HCT116 (cell line): ENCODE results near the gene LIN28A. TPM values are rescaled to one million over a fixed set of nuclear protein-coding genes. Genes with fewer than 3 reads are reported as not detected.

ENCODE experiments used
- ATAC-seq: fragments of 200-7000 bp; cut with Tn5 transposase; 2 replicates; pipeline ENCODE4 v1.9.1; 2020; ENCODE audit warnings: mild to moderate bottlenecking, moderate library complexity
- BruUV-seq: library from RNA; stranded (reverse); fragments of 400-500 nt; replicated peaks from 2 replicates; lab custom pipeline; 2021; lab: Mats Ljungman, UMichigan
- CTCF ChIA-PET: fragments of 300-600 bp; sonication (Branson Sonifier 250); formaldehyde crosslinking; loops from one replicate; lab custom pipeline; 2021; ENCODE audit warnings: antibody characterized with exemption; lab: Charles Lee
- POLR2A ChIA-PET: fragments of 300-600, 350-600 bp; sonication (Branson Sonifier 250); formaldehyde crosslinking; loops from one replicate; lab custom pipeline; 2021; ENCODE audit warnings: antibody characterized with exemption; lab: Charles Lee
- RAD21 ChIA-PET, 2 experiments: fragments of 300-600 bp; sonication (Branson Sonifier 250); formaldehyde crosslinking; loops; one replicate each; lab custom pipeline; 2023; ENCODE audit warnings: low total read pairs in 2 of 2; ENCODE audit not compliant: uncharacterized antibody in 2 of 2, unreplicated experiment in 2 of 2, low non-redundant PET in 1 of 2; lab: Charles Lee
- DNase-seq: peaks from one replicate; pipeline ENCODE4 v3.0.0-alpha.2; 2010; ENCODE audit warnings: low read depth, low spot score
- H2AFZ ChIP-seq: fragments of 200-600 bp; shearing (Covaris generic), sonication (generic); 2 replicates; pipeline ENCODE4 v1.6.1; 2017; ENCODE audit warnings: low read depth, mixed run types, mixed read lengths, antibody characterized with exemption, low read length; ENCODE audit not compliant: poor library complexity, severe bottlenecking
- H3K27ac ChIP-seq: 2 replicates; pipeline ENCODE4 v1.5.1; 2012; ENCODE audit warnings: low read depth, low read length
- H3K27me3 ChIP-seq: fragments of 200-600 bp; sonication (generic); 2 replicates; pipeline ENCODE4 v1.6.1; 2016; ENCODE audit warnings: mixed run types, low read length, mixed read lengths; ENCODE audit not compliant: insufficient read depth
- H3K36me3 ChIP-seq, 2 experiments: fragments of 200-500 bp in 1 of 2; fragments of 200-600 bp in 1 of 2; sonication (Bioruptor generic) in 1 of 2; sonication (generic) in 1 of 2; 2 replicates each; pipeline versions ENCODE4 v1.5.1 to v1.6.1; 2014 to 2016; ENCODE audit warnings: low read length in 2 of 2, inconsistent platforms in 1 of 2, mixed read lengths in 1 of 2, mixed run types in 1 of 2; ENCODE audit not compliant: insufficient read depth in 2 of 2, control insufficient read depth in 1 of 2
- H3K4me1 ChIP-seq, 2 experiments: fragments of 200-600 bp in 1 of 2; sonication (generic) in 1 of 2; 2 replicates each; pipeline versions ENCODE4 v1.5.1 to v1.6.1; 2012 to 2017; ENCODE audit warnings: low read length in 2 of 2, inconsistent platforms in 1 of 2, mild to moderate bottlenecking in 1 of 2, mixed read lengths in 1 of 2, mixed run types in 1 of 2, moderate library complexity in 1 of 2; ENCODE audit not compliant: insufficient read depth in 2 of 2, control insufficient read depth in 1 of 2
- H3K4me2 ChIP-seq: fragments of 200-600 bp; sonication (generic); 2 replicates; pipeline ENCODE4 v1.6.1; 2017; ENCODE audit warnings: mixed run types, low read length, mixed read lengths
- H3K4me3 ChIP-seq, 2 experiments: fragments of 200-600 bp in 1 of 2; sonication (generic) in 1 of 2; replicated peaks in 1 of 2; 2 replicates each; pipeline ENCODE4 v1.5.1; 2011 to 2016; ENCODE audit warnings: low read length in 2 of 2, control low read depth in 1 of 2, low read depth in 1 of 2, mild to moderate bottlenecking in 1 of 2, mixed read lengths in 1 of 2, mixed run types in 1 of 2
- H3K79me2 ChIP-seq: fragments of 200-600 bp; sonication (generic); 2 replicates; pipeline ENCODE4 v1.6.1; 2017; ENCODE audit warnings: mild to moderate bottlenecking, mixed run types, low read length, moderate library complexity, mixed read lengths; ENCODE audit not compliant: insufficient read depth
- H3K9ac ChIP-seq: fragments of 200-600 bp; sonication (generic); 2 replicates; pipeline ENCODE4 v1.6.1; 2016; ENCODE audit warnings: low read length, mixed read lengths
- H3K9me2 ChIP-seq: fragments of 200-600 bp; sonication (generic), shearing (Covaris generic); 2 replicates; pipeline ENCODE4 v1.6.1; 2017; ENCODE audit warnings: mixed run types, mild to moderate bottlenecking, moderate library complexity; ENCODE audit not compliant: insufficient read depth
- H3K9me3 ChIP-seq, 2 experiments: fragments of 200-500 bp in 1 of 2; fragments of 200-600 bp in 1 of 2; sonication (Bioruptor generic) in 1 of 2; sonication (generic) in 1 of 2; 2 replicates each; pipeline ENCODE4 v1.6.1; 2014 to 2017; ENCODE audit warnings: low read length in 2 of 2, mixed read lengths in 2 of 2, inconsistent platforms in 1 of 2, low read depth in 1 of 2, mild to moderate bottlenecking in 1 of 2, mixed run types in 1 of 2, moderate library complexity in 1 of 2; ENCODE audit not compliant: control insufficient read depth in 1 of 2, insufficient read depth in 1 of 2
- H4K20me1 ChIP-seq: fragments of 200-600 bp; sonication (generic), shearing (Covaris generic); 2 replicates; pipeline ENCODE4 v1.6.1; 2017; ENCODE audit warnings: mixed run types, mild to moderate bottlenecking, moderate library complexity; ENCODE audit not compliant: insufficient read depth
- CBX3 ChIP-seq: IDR thresholded peaks from 2 replicates; pipeline ENCODE4 v1.6.1; 2012; ENCODE audit warnings: low read depth
- CEBPB ChIP-seq: IDR thresholded peaks from 2 replicates; pipeline ENCODE4 v1.6.1; 2012; ENCODE audit warnings: low read depth
- EZH2 ChIP-seq: fragments of 200-600 bp; sonication (generic); IDR thresholded peaks from 2 replicates; pipeline ENCODE4 v1.6.1; 2017; ENCODE audit warnings: antibody characterized with exemption, mixed run types
- FOSL1 ChIP-seq: IDR thresholded peaks from 2 replicates; pipeline ENCODE4 v1.6.1; 2012; ENCODE audit warnings: low read depth
- MAX ChIP-seq: IDR thresholded peaks from 2 replicates; pipeline ENCODE4 v1.6.1; 2012
- POLR2AphosphoS5 ChIP-seq: IDR thresholded peaks from 2 replicates; pipeline ENCODE4 v1.6.1; 2011; ENCODE audit warnings: mild to moderate bottlenecking, low read depth, low read length, moderate library complexity
- REST ChIP-seq: IDR thresholded peaks from 2 replicates; pipeline ENCODE4 v1.6.1; 2012; ENCODE audit warnings: low read depth
- YY1 ChIP-seq: IDR thresholded peaks from 2 replicates; pipeline ENCODE4 v1.6.1; 2011; ENCODE audit warnings: low read length, low read depth, moderate library complexity, mild to moderate bottlenecking; ENCODE audit not compliant: insufficient replicate concordance; ENCODE audit errors: extremely low read depth
- intact Hi-C: fragments of 100-400 bp; cut with micrococcal nuclease; formaldehyde crosslinking; loops from 2 replicates; pipeline ENCODE4 v1.10.0; 2022
- total RNA-seq: library from RNA; stranded (reverse); gene quantifications from one replicate; pipeline ENCODE4 v1.2.1, GENCODE V29; 2021; ENCODE audit not compliant: unreplicated experiment

The LIN28A gene
- total RNA-seq, 1 experiment from 2014 or later = 1.4 TPM

DNA sequence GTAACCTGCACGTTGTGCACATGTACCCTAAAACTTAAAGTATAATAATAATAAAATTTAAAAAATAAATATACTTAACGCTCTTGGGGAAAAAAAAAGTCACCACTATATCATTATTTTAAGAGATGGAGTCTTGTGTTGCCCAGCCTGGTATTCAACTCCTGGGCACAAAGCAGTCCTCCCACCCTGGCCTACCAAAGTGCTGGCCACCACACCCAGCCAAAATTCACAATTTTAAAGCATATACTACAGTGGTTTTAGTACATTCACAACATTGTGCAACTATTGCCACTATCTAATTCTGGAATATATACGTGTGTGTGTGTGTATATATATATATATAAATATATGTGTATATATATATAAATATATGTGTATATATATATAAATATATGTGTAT, 67.5 kb downstream of the LIN28A start:
- POLR2A ChIA-PET = no interaction called here

More for the DNA sequence above, 67.5 kb downstream of the LIN28A start:
- Histone ChIP-seq H3K4me1 (peaks cover 7 to 14% of the 10 kb centered on the region in 2 experiments), H3K9ac (no peak overlapping the region), H3K27me3 (no peaks in the 10 kb centered on the region), H3K9me2 (no peaks in the 10 kb centered on the region), H3K79me2 (peaks cover 21% of the 10 kb centered on the region), H3K36me3 (peaks cover 25 to 33% of the 10 kb centered on the region in 2 experiments), H4K20me1 (peaks cover 18% of the 10 kb centered on the region; the same call in 1 of the 2 replicates), H3K4me2 (no peak overlapping the region), H3K9me3 (no peaks in the 10 kb centered on the region), H3K4me3 (no peak overlapping the region), H3K27ac (no peak overlapping the region), H2AFZ (no peak overlapping the region)
- no peak for TF ChIP-seq YY1
- no peak for TF ChIP-seq CBX3
- no peak for TF ChIP-seq MAX
- TF ChIP-seq FOSL1 = no peak
- no peak for TF ChIP-seq CEBPB
- no peak for TF ChIP-seq POLR2AphosphoS5
- TF ChIP-seq REST = no peak
- TF ChIP-seq EZH2 = no peak
- ChIA-PET RAD21 (no interaction called here), CTCF (no interaction called here)
- BruUV-seq = no TSS peak
- intact Hi-C loops = no loop called here
- no peak for ATAC-seq
- no peak for DNase-seq
